HEK293 (cell line): ENCODE results near the gene OLFM1.

Experiments
- CTCF ChIA-PET: fragments of 350-600 bp; formaldehyde crosslinking; extraction: SDS; loops from one replicate; lab custom pipeline; 2021; ENCODE audit warnings: antibody characterized with exemption; lab: Yijun Ruan, JAX
- POLR2A ChIA-PET: fragments of 300-600 bp; formaldehyde crosslinking; extraction: SDS; loops from one replicate; lab custom pipeline; 2020; ENCODE audit warnings: antibody characterized with exemption, inconsistent platforms; lab: Yijun Ruan, JAX
- H3K27ac ChIP-seq: fragments of 200-500 bp; sonication (Bioruptor generic); 2 replicates; pipeline ENCODE4 v1.5.1; 2014; ENCODE audit warnings: low read depth, low read length, control low read depth, inconsistent platforms; ENCODE audit errors: extremely low read depth
- H3K36me3 ChIP-seq, 2 experiments: fragments of 200-500 bp in 1 of 2; sonication (Bioruptor generic) in 1 of 2; 1 replicate in 1 of 2; 2 replicates in 1 of 2; pipeline ENCODE4 v1.5.1; 2014 to 2017; ENCODE audit warnings: inconsistent platforms in 2 of 2, low read length in 2 of 2; ENCODE audit not compliant: control insufficient read depth in 2 of 2, insufficient read depth in 1 of 2
- H3K4me1 ChIP-seq: fragments of 200-500 bp; sonication (Bioruptor generic); 2 replicates; pipeline ENCODE4 v1.5.1; 2014; ENCODE audit warnings: mild to moderate bottlenecking, low read length, inconsistent platforms; ENCODE audit not compliant: control insufficient read depth, insufficient read depth
- H3K4me3 ChIP-seq: 2 replicates; pipeline ENCODE4 v1.5.1; 2011; ENCODE audit warnings: low read depth, mild to moderate bottlenecking, control low read depth, low read length, moderate library complexity
- H3K9me3 ChIP-seq: fragments of 200-500 bp; sonication (Bioruptor generic); 2 replicates; pipeline ENCODE4 v1.5.1; 2014; ENCODE audit warnings: low read depth, low read length, inconsistent platforms; ENCODE audit not compliant: control insufficient read depth, insufficient read depth
- BCL11B ChIP-seq: fragments of 450-650 bp; formaldehyde crosslinking; IDR thresholded peaks from 2 replicates; pipeline ENCODE4 v1.5.1; 2016; ENCODE audit warnings: low read depth, missing biosample characterization, missing genetic modification characterization
- GLI2 ChIP-seq: fragments of 450-650 bp; formaldehyde crosslinking; IDR thresholded peaks from 2 replicates; pipeline ENCODE4; 2017; ENCODE audit warnings: missing biosample characterization, missing genetic modification characterization, low read depth, borderline replicate concordance
- HOXC10 ChIP-seq: sonication (generic); formaldehyde crosslinking; IDR thresholded peaks from 2 replicates; pipeline ENCODE4 v1.8.1; 2023; ENCODE audit warnings: mild to moderate bottlenecking, missing genetic modification reagents
- KLF7 ChIP-seq: fragments of 450-650 bp; formaldehyde crosslinking; IDR thresholded peaks from 2 replicates; pipeline ENCODE4 v1.5.1; 2016; ENCODE audit warnings: missing biosample characterization, missing genetic modification characterization, borderline replicate concordance
- MYNN ChIP-seq: fragments of 450-650 bp; formaldehyde crosslinking; IDR thresholded peaks from 2 replicates; pipeline ENCODE4 v1.5.1; 2016; ENCODE audit warnings: missing biosample characterization, missing genetic modification characterization, borderline replicate concordance
- REPIN1 ChIP-seq: fragments of 450-650 bp; formaldehyde crosslinking; IDR thresholded peaks from 2 replicates; pipeline ENCODE4 v1.5.1; 2017; ENCODE audit warnings: missing biosample characterization, missing genetic modification characterization, low read depth
- TCF7L2 ChIP-seq: IDR thresholded peaks from 2 replicates; pipeline ENCODE4 v1.6.1; 2011; ENCODE audit warnings: low read depth, mild to moderate bottlenecking, inconsistent platforms, low read length, moderate library complexity, borderline replicate concordance
- ZBTB21 ChIP-seq: fragments of 450-650 bp; formaldehyde crosslinking; IDR thresholded peaks from 2 replicates; pipeline ENCODE4 v1.5.1; 2017; ENCODE audit warnings: missing biosample characterization, missing genetic modification characterization
- ZBTB49 ChIP-seq: fragments of 450-650 bp; formaldehyde crosslinking; IDR thresholded peaks from 2 replicates; pipeline ENCODE4 v1.5.1; 2016; ENCODE audit warnings: missing biosample characterization, missing genetic modification characterization, low read depth
- ZBTB6 ChIP-seq: fragments of 450-650 bp; formaldehyde crosslinking; IDR thresholded peaks from 2 replicates; pipeline ENCODE4 v1.5.1; 2017; ENCODE audit warnings: missing biosample characterization, missing genetic modification characterization
- ZFP69B ChIP-seq: fragments of 450-650 bp; formaldehyde crosslinking; IDR thresholded peaks from 2 replicates; pipeline ENCODE4 v1.5.1; 2016; ENCODE audit warnings: missing biosample characterization, missing genetic modification characterization
- ZNF146 ChIP-seq: fragments of 450-650 bp; formaldehyde crosslinking; IDR thresholded peaks from 2 replicates; pipeline ENCODE4 v1.5.1; 2016; ENCODE audit warnings: missing biosample characterization, missing genetic modification characterization
- ZNF16 ChIP-seq: fragments of 450-650 bp; formaldehyde crosslinking; IDR thresholded peaks from 2 replicates; pipeline ENCODE4 v1.5.1; 2016; ENCODE audit warnings: low read depth, missing biosample characterization, missing genetic modification characterization
- ZNF214 ChIP-seq: fragments of 450-650 bp; formaldehyde crosslinking; IDR thresholded peaks from 2 replicates; pipeline ENCODE4 v1.5.1; 2017; ENCODE audit warnings: missing biosample characterization, mild to moderate bottlenecking, missing genetic modification characterization, borderline replicate concordance
- ZNF280C ChIP-seq: fragments of 450-650 bp; formaldehyde crosslinking; IDR thresholded peaks from 2 replicates; pipeline ENCODE4 v1.5.1; 2016; ENCODE audit warnings: missing biosample characterization, missing genetic modification characterization
- ZNF544 ChIP-seq: fragments of 450-650 bp; formaldehyde crosslinking; IDR thresholded peaks from 2 replicates; pipeline ENCODE4 v1.5.0; 2017; ENCODE audit warnings: missing biosample characterization, missing genetic modification characterization
- ZNF610 ChIP-seq: fragments of 450-650 bp; formaldehyde crosslinking; IDR thresholded peaks from 2 replicates; pipeline ENCODE4 v1.5.1; 2016; ENCODE audit warnings: missing biosample characterization, missing genetic modification characterization, borderline replicate concordance
- ZNF677 ChIP-seq: fragments of 450-650 bp; IDR thresholded peaks from 2 replicates; pipeline ENCODE4 v1.5.0; 2018; ENCODE audit warnings: missing biosample characterization, mild to moderate bottlenecking, missing genetic modification characterization, moderate library complexity
- ZSCAN18 ChIP-seq: fragments of 450-650 bp; formaldehyde crosslinking; IDR thresholded peaks from 2 replicates; pipeline ENCODE4 v1.5.1; 2016; ENCODE audit warnings: missing biosample characterization, missing genetic modification characterization
- TF ChIP-seq, protein P1 (sequence below): fragments of 450-650 bp; formaldehyde crosslinking; IDR thresholded peaks from 2 replicates; pipeline ENCODE4 v1.5.1; 2016; ENCODE audit warnings: missing biosample characterization, missing genetic modification characterization

The OLFM1 gene

GRCh38 chr9:135099574-135099973 lies 12.1 kb downstream of the OLFM1 start:
- Histone ChIP-seq H3K36me3 (no peaks in the 10 kb centered on the region), H3K4me3 (no peak overlapping the region), H3K27ac (no peak overlapping the region), H3K9me3 (no peaks in the 10 kb centered on the region), H3K4me1 (0 out of 2 replicates have a peak, but pooled peaks cover 2% of the 10 kb centered on the region)
- ChIA-PET CTCF (interaction anchor here (0.8 to 1.6 kb wide), 2 partner anchors 13 to 119 kb away, joined by 3 to 7 read pairs; no protein-coding TSS in a partner anchor), POLR2A (no interaction called here)
- TF ChIP-seq ZFP69B (tag by site-specific recombination) (no peak), REPIN1 (no peak), ZBTB21 (tag by site-specific recombination) (no peak)

DNA sequence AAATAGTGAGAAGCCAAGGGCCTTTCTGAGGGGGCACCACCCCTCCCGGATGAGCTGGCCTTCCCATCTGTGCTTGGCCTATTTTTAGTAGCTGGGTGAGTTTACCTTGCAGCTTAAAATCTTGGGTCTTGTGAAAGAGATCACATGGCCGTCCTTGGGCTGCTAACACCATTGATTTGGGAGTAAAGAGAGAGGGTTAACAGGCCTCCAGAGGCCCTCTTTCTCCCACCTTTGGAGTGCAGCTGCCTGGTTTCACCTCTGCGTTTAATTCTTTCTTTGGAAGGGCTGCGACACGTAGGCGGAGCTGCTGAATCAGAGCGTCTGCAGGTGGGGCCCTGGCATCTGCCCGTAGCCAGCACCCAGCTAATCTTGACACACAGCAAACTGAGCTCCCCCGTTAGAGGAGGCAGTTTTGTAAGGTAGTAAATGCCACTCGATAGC lies 12.8 kb downstream of the OLFM1 start:
- ChIA-PET POLR2A (no interaction called here), CTCF (interaction anchor here (1.1 to 1.6 kb wide), 4 partner anchors 13 to 313 kb away, joined by 3 to 7 read pairs (median 4); partner anchors contain the start of gene OLFM1)
- TF ChIP-seq ZNF280C (tag by site-specific recombination), result no peak
- TF ChIP-seq TCF7L2, result no peak
- TF ChIP-seq ZNF16 (tag by site-specific recombination), result no peak
- no peak overlapping the region for H3K4me3 ChIP-seq
- no peak overlapping the region for H3K27ac ChIP-seq
- H3K9me3 ChIP-seq, result no peaks in the 10 kb centered on the region
- H3K36me3 ChIP-seq, result no peaks in the 10 kb centered on the region
- 0 out of 2 replicates have a peak, but pooled peaks cover 2% of the 10 kb centered on the region for H3K4me1 ChIP-seq

GRCh38 chr9:135100725-135101410 lies 13.4 kb downstream of the OLFM1 start:
- Histone ChIP-seq H3K9me3 (no peaks in the 10 kb centered on the region), H3K36me3 (no peaks in the 10 kb centered on the region), H3K4me1 (no peaks in the 10 kb centered on the region), H3K27ac (no peak overlapping the region), H3K4me3 (no peak overlapping the region)
- ChIA-PET CTCF (interaction anchor here (1.1 to 1.5 kb wide), 3 partner anchors 13 to 312 kb away, joined by 3 to 6 read pairs (median 3); partner anchors contain the start of gene OLFM1), POLR2A (no interaction called here)
- TF ChIP-seq ZBTB6 (no peak), ZNF677 (tag by site-specific recombination) (no peak), MYNN (tag by site-specific recombination) (no peak), KLF7 (tag by site-specific recombination) (no peak), HOXC10 (CRISPR knock-in tag) (no peak), BCL11B (tag by site-specific recombination) (no peak), ZNF146 (no peak), ZBTB49 (tag by site-specific recombination) (no peak), GLI2 (tag by site-specific recombination) (no peak), ZNF544 (tag by site-specific recombination) (no peak), ZNF610 (no peak), ZNF214 (tag by site-specific recombination) (no peak), ZSCAN18 (no peak)
- TF ChIP-seq, protein P1, sequence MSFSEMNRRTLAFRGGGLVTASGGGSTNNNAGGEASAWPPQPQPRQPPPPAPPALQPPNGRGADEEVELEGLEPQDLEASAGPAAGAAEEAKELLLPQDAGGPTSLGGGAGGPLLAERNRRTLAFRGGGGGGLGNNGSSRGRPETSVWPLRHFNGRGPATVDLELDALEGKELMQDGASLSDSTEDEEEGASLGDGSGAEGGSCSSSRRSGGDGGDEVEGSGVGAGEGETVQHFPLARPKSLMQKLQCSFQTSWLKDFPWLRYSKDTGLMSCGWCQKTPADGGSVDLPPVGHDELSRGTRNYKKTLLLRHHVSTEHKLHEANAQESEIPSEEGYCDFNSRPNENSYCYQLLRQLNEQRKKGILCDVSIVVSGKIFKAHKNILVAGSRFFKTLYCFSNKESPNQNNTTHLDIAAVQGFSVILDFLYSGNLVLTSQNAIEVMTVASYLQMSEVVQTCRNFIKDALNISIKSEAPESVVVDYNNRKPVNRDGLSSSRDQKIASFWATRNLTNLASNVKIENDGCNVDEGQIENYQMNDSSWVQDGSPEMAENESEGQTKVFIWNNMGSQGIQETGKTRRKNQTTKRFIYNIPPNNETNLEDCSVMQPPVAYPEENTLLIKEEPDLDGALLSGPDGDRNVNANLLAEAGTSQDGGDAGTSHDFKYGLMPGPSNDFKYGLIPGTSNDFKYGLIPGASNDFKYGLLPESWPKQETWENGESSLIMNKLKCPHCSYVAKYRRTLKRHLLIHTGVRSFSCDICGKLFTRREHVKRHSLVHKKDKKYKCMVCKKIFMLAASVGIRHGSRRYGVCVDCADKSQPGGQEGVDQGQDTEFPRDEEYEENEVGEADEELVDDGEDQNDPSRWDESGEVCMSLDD (tag by site-specific recombination), result no peak
